OCI-LY7 (cell line): ENCODE results near the gene RNGTT. TPM values are rescaled to one million over a fixed set of nuclear protein-coding genes. Genes with fewer than 3 reads are reported as not detected.
A peak's percentile ranks its signal among the peaks of the same experiment; 100 is the strongest.

Experiments used
- BruUV-seq: library from RNA; stranded (reverse); fragments of 400-500 nt; replicated peaks from 2 replicates; lab custom pipeline; 2021; lab: Mats Ljungman, UMichigan
- CTCF ChIA-PET: fragments of 300-600 bp; sonication (Branson Sonifier 250); formaldehyde crosslinking; loops from one replicate; lab custom pipeline; 2022; ENCODE audit warnings: antibody characterized with exemption; ENCODE audit not compliant: unreplicated experiment; lab: Charles Lee
- POLR2A ChIA-PET: fragments of 300-600 bp; sonication (Branson Sonifier 250); formaldehyde crosslinking; loops from one replicate; lab custom pipeline; 2022; ENCODE audit warnings: antibody characterized with exemption; lab: Charles Lee
- DNase-seq: peaks from one replicate; pipeline ENCODE4 v3.0.0-alpha.2; 2015; ENCODE audit warnings: low spot score
- H2AFZ ChIP-seq: fragments of 200-600 bp; sonication (generic), shearing (Covaris generic); 2 replicates; pipeline ENCODE4 v1.6.1; 2014; ENCODE audit warnings: mild to moderate bottlenecking, antibody characterized with exemption, low read length, moderate library complexity
- H3K27ac ChIP-seq: fragments of 200-600 bp; sonication (generic); 2 replicates; pipeline ENCODE4 v1.5.1; 2014; ENCODE audit warnings: mixed run types, low read depth, mild to moderate bottlenecking, moderate library complexity, low read length, inconsistent platforms; ENCODE audit not compliant: poor library complexity, severe bottlenecking
- H3K36me3 ChIP-seq: fragments of 200-600 bp; sonication (generic); 2 replicates; pipeline ENCODE4 v1.6.1; 2014; ENCODE audit warnings: mild to moderate bottlenecking, antibody characterized with exemption, low read length, moderate library complexity, mixed read lengths; ENCODE audit not compliant: insufficient read depth
- H3K4me1 ChIP-seq: fragments of 200-600 bp; sonication (generic); 2 replicates; pipeline ENCODE4 v1.5.1; 2014; ENCODE audit warnings: mild to moderate bottlenecking, low read length; ENCODE audit not compliant: insufficient read depth, poor library complexity, severe bottlenecking
- H3K4me2 ChIP-seq: fragments of 200-600 bp; sonication (generic); 2 replicates; pipeline ENCODE4 v1.6.1; 2014; ENCODE audit warnings: mild to moderate bottlenecking, low read length
- H3K4me3 ChIP-seq: fragments of 200-600 bp; sonication (generic); 2 replicates; pipeline ENCODE4 v1.5.1; 2014; ENCODE audit warnings: mild to moderate bottlenecking, low read depth, low read length; ENCODE audit not compliant: poor library complexity, severe bottlenecking
- H3K79me2 ChIP-seq: fragments of 200-600 bp; sonication (generic); 2 replicates; pipeline ENCODE4 v1.6.1; 2016; ENCODE audit warnings: low read depth, mild to moderate bottlenecking, low read length, moderate library complexity, mixed read lengths; ENCODE audit not compliant: insufficient read depth
- H3K9me2 ChIP-seq: fragments of 200-600 bp; sonication (generic); 2 replicates; pipeline ENCODE4 v1.6.1; 2016; ENCODE audit warnings: mild to moderate bottlenecking, low read length, mixed read lengths; ENCODE audit not compliant: insufficient read depth
- H3K9me3 ChIP-seq: fragments of 200-600 bp; sonication (generic); 2 replicates; pipeline ENCODE4 v1.6.1; 2014; ENCODE audit warnings: mild to moderate bottlenecking, mixed run types, low read length, mixed read lengths
- H4K20me1 ChIP-seq: fragments of 200-600 bp; sonication (generic); 2 replicates; pipeline ENCODE4 v1.6.1; 2014; ENCODE audit warnings: mild to moderate bottlenecking, antibody characterized with exemption, low read length, moderate library complexity, mixed read lengths; ENCODE audit not compliant: insufficient read depth
- EZH2phosphoT487 ChIP-seq: fragments of 200-600 bp; sonication (generic); IDR thresholded peaks from 2 replicates; pipeline ENCODE4 v1.6.1; 2018; ENCODE audit warnings: low read depth, borderline replicate concordance, mild to moderate bottlenecking, mixed run types, antibody characterized with exemption, low read length, moderate library complexity, mixed read lengths
- intact Hi-C: fragments of 100-400 bp; cut with micrococcal nuclease; formaldehyde crosslinking; loops from one replicate; pipeline ENCODE4 v1.10.0; 2022; ENCODE audit not compliant: unreplicated experiment
- total RNA-seq, 2 experiments: library from RNA; depleted of rRNA in 1 of 2; stranded (reverse); fragments of >200 nt in 1 of 2; shearing (Covaris generic) in 1 of 2; gene quantifications; 2 replicates each; pipeline ENCODE4 v1.2.3, GENCODE V29; 2014 to 2022
- TF ChIP-seq, protein P1 (sequence below): fragments of 200-600 bp; sonication (generic); conservative IDR thresholded peaks from 2 replicates; pipeline ENCODE4 v1.5.1; 2014; ENCODE audit warnings: mild to moderate bottlenecking, antibody characterized with exemption, low read length, moderate library complexity, mixed read lengths

The RNGTT gene
- total RNA-seq, 2 experiments from 2014 or later, result 38.2 to 41.7 TPM

DNA sequence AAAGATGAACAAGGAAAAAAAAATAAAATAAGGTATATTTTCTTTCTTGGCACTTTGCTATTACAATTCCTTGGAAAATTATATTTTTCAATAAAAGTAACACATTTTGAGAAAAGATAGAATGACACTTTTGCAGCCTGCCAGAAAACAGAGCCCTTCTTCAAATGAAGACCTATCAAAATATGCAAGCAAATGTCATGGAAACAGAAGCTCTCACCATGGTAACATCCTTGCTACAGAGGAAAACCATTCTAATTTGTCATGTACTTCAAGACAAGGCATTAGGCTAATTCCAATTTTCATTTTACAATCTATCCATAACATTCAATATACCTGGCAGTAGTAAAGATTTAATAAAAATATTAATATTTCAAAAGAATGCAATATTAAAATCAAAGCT is 177.9 kb downstream of the RNGTT start:
- BruUV-seq, result no TSS peak
- peaks cover 15% of the 10 kb centered on the region for H3K36me3 ChIP-seq
- TF ChIP-seq, protein P1, sequence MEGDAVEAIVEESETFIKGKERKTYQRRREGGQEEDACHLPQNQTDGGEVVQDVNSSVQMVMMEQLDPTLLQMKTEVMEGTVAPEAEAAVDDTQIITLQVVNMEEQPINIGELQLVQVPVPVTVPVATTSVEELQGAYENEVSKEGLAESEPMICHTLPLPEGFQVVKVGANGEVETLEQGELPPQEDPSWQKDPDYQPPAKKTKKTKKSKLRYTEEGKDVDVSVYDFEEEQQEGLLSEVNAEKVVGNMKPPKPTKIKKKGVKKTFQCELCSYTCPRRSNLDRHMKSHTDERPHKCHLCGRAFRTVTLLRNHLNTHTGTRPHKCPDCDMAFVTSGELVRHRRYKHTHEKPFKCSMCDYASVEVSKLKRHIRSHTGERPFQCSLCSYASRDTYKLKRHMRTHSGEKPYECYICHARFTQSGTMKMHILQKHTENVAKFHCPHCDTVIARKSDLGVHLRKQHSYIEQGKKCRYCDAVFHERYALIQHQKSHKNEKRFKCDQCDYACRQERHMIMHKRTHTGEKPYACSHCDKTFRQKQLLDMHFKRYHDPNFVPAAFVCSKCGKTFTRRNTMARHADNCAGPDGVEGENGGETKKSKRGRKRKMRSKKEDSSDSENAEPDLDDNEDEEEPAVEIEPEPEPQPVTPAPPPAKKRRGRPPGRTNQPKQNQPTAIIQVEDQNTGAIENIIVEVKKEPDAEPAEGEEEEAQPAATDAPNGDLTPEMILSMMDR, result no peak
- TF ChIP-seq EZH2phosphoT487, result no peak
- no peak overlapping the region for H3K4me2 ChIP-seq
- peaks cover 2% of the 10 kb centered on the region; the same call in 1 of the 2 replicates for H3K9me3 ChIP-seq
- H4K20me1 ChIP-seq, result no peaks in the 10 kb centered on the region
- no peaks in the 10 kb centered on the region for H3K9me2 ChIP-seq
- CTCF ChIA-PET, result no interaction called here
- intact Hi-C loops, result loop anchor here (10.0 kb wide), 1 partner anchor 321 kb away; no protein-coding TSS in a partner anchor
- peaks cover 7% of the 10 kb centered on the region for H3K4me1 ChIP-seq
- no peak overlapping the region for H3K27ac ChIP-seq
- H3K79me2 ChIP-seq, result no peaks in the 10 kb centered on the region
- no peak overlapping the region for H2AFZ ChIP-seq
- no peak overlapping the region for H3K4me3 ChIP-seq
- DNase-seq, result no peak
- POLR2A ChIA-PET, result interaction anchor here (0.6 to 1.0 kb wide), 3 partner anchors 186 to 1286 kb away, joined by 3 to 4 read pairs (median 3); no protein-coding TSS in a partner anchor

DNA sequence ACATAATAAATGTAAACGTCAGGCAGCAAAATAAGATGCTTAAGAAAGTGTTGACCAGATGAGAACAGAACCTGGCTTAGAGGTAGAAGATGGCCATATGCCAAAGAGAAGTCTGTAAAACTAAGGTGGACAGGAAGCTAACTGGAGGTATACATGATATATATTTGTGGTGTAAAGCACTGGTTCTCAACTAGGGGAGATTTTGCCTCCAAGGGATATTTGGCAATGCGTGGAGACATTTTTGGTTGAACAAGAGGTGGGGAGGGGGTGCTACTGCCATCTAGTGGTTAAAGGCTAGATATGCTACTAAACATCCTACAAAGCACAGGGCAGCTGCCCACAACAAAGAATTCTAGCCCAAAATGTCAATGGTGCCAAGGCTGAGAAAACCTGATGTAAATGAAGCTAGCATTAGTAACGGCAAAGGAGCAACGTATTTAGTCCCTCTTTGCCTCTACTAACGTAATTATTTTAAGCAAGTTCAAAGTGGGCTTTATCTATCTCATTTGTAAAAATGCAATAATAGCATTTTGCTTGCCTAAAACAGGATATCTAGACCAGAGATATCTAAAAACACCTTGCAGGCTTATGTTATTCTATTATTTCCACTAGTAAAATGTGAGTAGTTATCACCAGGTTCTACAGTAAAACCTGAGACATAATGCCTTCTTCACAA is 182.6 kb downstream of the RNGTT start:
- no TSS peak for BruUV-seq
- Histone ChIP-seq H3K4me2 (no peak overlapping the region), H3K27ac (no peak overlapping the region), H4K20me1 (no peaks in the 10 kb centered on the region), H3K4me3 (no peak overlapping the region), H3K36me3 (peaks cover 54% of the 10 kb centered on the region), H3K9me3 (peaks cover 25% of the 10 kb centered on the region; the same call in 1 of the 2 replicates), H2AFZ (no peak overlapping the region), H3K79me2 (no peaks in the 10 kb centered on the region), H3K4me1 (peaks cover 16% of the 10 kb centered on the region), H3K9me2 (no peaks in the 10 kb centered on the region)
- POLR2A ChIA-PET, result interaction anchor here (0.6 to 1.1 kb wide), 6 partner anchors 11 to 168 kb away, joined by 3 to 4 read pairs (median 3); no protein-coding TSS in a partner anchor
- intact Hi-C loops, result loop anchor here (2.0 to 10.0 kb wide), 4 partner anchors 169 to 949 kb away; no protein-coding TSS in a partner anchor
- TF ChIP-seq, protein P1, result peak; percentile 98
- TF ChIP-seq EZH2phosphoT487, result no peak
- DNase-seq, result peak; percentile 89
- CTCF ChIA-PET, result no interaction called here
